ENCODE measurements around the gene GFY.

Gene GFY

DNA sequence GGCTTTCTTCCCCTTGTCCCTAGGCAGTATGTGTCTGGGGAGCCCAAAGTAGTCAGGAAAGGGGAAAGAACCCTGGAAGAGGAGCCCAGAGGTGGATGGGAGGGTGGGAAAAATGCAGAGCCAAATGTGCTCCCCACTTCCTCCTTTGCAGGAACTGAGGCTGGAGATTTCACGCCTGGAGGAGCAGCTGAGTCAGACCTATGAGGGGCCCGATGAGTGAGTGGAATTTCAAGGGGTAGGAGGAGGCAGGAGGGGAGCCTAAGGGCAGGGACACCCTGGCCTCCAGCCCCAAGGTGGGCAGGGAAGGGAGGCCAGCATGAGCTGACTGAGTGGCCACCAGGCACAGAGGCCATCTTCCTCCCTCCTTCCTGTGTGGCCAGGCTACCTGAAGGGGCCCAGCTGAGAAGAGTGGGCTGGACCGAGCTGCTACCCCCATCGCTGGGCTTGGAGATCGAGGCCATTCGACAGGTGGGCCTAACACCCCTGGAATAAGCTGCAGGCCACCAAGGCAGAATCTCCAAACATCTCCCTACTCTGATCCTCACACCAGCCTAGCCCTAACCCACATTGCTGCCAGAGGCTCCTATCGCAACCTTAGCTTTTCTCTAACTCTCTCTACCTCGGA is 16.3 kb upstream of the GFY start:
- DNase-seq: no peak

DNA sequence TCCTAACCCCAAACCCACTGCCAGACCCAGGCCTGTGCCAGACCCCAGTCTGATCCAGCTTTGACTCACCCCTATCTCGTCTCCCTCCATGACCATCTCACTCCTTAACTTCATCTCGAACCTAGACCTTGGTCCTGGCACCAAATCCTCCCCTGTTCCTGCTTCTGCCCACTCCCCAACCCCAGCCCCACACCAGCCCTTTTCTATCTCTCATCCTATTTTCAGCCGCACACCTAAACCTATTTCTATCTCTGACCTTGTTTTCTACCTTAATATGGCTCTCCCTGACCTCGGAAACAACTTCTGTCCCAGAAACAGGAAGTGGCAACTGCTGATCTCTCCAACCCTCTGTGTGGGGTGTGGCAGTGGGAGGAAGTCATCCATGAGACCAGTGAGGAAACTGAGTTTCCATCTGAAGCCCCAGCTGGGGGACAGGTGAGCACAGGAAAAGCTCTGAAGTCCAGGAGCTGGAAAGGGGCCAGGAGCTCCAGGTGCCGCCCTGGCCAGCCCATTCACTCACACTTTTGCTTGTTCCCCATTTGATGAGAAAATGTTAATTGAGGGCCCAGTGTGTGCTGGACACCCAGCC is 15.7 kb upstream of the GFY start:
- DNase-seq: no peak

DNA sequence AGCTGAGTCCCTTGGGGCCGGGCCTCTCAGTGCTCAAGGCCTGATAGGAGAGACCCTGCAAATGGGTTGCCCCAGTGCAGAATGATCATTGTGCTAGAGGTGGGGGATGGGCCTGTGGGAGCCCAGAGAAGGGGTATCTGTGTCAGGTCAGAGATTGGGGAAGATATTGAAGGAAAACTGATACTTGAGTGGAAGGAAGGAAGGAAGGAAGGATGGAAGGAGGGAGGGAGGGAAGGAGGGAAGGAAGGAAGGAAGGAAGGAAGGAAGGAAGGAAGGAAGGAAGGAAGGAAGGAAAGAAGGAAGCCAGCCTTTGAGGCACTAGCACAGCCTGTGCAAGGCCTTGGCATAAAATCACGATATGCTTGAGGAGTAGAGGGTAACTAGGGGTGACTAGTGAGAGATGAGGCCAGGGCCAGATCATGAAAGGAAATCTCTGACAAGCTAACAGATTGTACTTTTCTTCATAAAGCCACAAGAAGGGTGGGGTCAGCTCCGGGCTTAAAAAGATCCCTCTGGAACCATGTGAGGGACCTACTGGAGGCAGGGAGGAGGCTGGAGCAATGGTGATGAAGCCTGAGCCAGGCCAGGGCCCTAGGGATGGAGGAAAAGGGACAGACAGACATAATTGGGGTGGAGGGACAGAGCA is 13.4 kb upstream of the GFY start:
- DNase-seq: no peak

DNA sequence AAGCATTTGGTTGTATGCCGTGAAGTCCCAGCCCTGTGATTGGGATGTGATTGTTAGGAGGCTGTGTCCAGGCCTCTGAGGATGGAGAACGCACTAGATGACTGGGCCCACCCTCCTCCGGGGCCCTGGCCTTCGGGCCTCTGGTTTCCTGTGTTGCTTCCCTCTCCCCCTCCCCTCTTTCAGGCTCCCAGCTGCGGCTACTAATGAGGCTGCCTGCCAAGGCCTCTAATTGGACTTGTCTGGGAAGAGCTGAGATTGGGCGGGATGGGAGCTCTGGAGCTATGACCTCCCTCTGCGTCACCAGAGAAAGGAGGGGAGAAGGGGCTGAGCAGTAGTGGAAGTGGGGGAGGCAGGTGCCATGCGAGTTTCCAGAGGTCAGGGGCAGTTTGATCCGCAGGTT is 11.8 kb upstream of the GFY start:
- no peak for DNase-seq

DNA sequence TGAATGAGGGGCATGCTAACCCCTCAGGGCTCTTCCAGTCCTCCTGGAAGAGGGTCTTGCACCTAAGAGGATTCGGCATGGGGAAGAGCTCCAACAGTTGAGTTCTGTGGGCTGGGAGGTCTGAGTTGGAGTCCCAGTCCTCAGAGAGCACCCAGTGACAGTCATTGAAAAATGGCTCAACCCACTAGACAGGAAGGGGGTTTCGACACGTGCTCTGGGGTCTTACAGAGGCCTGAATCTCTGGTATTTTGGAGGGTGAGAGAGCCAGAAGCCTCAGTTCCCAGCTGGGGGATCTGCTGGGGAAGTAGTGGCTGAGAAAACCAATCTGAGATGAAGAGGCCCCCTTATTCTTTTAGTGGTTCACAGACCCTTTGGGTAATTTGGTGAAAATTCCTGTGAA is 10.9 kb upstream of the GFY start:
- DNase-seq: no peak

DNA sequence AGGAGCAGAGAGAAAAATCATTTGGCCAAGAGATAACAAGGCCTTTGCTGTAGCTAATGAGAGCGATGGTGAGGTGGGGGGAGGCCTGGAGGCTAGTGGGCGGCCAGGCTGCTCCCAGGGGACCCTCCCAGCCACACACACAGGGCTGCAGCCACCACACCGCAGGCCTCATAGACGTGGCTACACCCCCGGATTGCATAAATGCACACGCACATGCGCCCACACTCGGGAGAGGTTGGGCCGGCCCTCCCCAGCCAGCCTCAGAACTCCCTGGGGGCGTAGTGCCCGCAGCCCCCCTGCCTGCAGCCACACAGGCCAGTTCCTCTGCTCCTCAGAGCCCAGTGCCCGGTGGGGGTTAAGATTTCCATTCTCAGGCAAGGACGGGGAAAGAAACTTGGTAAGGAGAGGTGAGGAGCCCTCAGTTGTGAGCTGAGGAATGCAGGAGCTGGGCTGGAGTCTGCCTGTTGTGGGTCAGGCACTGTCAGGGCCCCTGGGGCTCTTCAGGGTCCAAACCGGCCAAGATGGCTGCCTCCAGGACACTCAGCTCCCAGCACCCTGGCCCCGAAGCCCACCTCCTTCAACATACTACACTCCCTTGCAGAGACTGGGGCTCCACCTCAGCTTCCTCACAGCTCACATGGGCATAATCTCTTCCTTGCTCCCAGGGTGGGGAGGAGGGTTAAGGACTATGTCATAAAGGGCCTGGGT is 9.9 kb upstream of the GFY start:
- no peak for DNase-seq

DNA sequence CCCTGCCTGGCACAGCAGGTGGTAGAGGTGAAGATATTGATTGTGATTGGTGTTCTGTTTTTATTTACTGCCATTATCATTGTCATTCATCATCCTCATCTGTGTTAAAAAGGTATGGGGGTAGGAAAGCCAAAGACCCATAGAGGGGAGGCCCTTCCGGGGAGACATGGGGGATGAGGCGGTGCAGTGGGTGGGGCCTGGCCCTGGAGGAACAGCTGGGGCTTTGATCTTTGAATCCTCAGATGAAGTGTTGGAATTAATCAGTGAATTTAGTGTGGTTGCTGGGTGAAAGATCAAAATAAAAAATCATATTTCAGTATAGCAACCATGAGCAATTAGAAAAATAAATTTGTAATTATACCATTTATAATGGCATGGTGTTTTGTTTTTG is 9.4 kb upstream of the GFY start:
- no peak for DNase-seq

DNA sequence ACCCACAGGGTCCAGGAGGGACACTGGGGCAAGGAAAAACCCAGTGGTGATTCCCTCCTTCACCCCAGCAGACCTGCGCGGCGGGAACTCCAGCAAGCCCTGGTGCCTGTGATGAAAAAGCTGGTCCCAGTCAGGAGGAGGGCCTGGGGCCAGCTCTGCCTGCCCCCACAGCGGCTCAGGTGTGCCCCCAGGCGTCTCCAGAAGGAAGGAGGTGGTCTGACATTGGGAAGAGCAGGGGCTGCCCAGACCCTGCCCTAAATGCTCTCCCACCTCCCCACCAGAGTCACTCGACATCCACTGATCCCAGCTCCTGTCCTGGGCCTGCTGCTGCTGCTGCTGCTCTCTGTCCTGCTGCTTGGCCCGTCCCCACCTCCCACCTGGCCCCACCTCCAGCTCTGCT is 8.1 kb upstream of the GFY start:
- DNase-seq: no peak

DNA sequence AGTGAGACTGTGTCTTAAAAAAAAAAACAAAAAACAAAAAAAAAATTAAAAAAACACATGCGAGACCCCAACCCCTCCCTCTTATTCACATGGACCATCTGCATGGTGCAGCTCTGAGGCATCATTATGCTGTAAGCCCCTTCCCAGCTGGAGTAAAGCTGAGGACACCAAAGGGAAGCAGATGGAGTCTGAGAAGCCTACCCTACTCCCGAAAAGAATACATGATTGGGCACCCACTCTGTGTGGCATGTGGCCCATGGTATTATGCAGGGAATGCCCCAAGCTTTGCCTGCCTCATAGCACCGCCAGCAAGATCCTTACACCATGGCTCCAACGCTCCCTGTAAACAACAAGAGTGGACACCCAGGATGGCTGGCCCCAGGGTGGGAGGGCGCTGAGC is 6.7 kb upstream of the GFY start:
- DNase-seq: no peak

DNA sequence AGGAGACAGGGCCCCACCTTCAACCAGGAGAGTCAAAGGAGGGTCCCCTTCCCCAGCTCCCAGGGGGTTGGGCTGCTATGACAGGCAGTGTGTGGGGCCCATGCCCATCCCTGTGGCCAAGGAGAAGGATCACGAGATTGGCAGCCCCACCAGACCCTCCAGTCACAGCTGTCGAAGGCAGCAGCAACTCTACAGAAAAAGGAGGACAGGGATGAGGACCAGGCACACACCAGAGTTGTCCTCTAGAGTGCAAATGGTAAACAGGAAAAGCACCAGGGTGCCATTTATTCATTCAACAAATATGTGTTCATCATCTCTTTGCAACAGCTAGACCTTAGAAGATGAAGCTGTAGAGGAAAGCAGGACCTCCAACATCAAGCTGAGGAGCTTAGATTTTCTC is 6.0 kb upstream of the GFY start:
- DNase-seq: no peak

DNA sequence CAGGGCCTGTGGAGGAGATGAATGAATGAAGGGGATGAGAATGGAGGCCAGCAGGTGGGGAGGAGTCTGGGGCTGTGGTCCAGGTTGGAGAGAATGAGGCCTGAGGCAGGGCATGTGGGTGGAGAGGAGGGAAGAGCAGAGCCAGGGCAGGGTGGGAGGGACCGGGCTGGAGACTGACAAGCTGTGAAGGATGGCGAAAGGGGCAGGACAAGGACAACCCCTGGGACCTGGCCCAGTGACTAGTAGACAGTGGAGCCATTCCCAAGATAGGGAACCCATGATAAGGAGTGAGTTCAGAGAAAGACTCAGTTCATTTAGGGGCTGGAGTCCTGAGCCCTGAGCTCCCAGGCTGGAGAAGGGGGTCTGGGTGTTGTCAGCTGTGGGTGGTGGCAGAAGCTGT is 5.0 kb upstream of the GFY start:
- DNase-seq: no peak

DNA sequence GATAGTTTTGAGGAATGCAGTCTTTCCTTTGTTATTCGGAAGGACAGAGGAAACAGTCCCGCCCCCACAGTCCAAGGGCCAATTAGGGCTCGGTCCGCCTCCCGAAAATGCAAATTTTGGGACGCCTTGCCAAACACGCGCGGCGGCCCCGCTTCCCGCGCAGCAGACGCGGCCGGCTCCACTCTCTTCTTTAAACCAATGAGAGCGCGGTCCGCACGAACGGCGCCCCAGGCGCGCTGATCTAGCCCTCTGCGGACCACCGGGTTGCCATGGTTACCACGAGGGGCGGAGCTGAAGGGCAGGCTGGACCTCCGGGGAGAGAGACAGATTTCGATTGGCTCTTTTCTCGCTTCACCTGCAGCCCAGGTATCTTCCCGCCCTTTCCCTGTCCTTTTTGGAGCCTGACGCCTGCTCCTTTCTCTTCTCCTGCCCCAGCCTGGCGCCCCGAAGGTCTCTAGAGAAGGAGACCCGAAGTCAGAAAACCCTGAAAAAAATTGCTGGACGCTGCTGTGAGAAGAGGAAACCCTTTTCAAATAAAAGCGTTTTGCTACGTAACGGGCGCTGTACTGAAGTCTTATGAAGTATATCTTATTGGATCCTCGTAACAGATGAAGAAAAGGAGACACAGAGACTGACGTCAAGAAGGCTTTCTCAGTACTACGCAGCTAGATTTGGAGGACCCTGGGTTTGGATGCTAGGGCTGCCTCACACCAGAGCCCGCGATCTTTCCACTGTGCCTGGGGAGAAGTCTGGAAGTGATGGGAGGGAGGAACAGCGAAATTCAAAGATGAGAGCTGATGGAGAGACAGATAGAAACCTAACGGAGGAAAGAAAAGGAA is 3.9 kb upstream of the GFY start:
- no peak for DNase-seq

DNA sequence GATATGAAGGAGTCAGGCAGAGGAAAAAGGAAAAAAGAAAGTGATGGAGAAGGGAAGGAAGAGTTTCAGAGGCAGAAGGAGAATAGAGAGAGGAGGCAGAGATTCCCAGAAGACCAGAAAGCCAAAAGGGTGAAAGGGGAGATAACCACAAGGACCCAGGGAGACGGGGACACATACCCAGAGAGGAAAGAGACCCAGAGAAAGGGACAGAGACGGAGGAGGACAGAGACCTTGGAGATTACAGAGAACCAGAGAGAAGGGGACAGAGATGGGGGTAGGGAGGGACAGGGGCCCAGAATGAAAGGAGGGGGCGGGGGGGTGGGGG is 3.3 kb upstream of the GFY start:
- DNase-seq: no peak

DNA sequence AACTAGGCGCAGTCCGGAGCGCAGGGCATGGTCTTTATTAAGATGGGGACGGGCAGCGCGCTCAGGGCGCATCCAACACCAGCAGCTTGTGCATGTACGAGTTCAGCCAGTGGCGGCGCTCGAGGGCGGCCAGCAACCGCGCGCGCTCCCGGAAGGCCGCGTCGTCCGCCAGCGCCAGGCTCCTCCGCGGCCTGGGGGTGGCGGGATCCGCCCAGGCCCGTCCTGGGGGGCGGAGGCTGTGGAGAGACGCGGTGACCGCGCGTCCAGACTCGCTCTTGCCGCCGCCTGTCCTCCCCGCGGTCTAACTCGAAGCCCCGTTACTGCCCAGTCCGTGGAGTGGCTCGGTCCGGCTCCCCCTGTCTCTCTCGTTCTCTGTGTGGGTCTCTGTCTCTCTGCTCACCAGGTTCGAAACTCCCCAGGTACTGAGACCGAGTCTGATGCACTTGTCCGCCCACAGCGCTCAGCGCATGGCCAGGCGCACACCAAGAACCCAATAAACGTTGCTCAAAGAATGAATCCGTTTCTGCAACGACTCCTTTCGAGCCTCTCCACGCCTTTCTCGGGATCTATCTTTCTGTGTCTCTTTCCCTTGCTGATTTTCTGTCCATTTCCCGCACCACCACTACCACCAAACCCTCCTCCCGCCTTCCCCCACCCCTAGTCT is 2.6 kb upstream of the GFY start:
- DNase-seq: peak; percentile 30

DNA sequence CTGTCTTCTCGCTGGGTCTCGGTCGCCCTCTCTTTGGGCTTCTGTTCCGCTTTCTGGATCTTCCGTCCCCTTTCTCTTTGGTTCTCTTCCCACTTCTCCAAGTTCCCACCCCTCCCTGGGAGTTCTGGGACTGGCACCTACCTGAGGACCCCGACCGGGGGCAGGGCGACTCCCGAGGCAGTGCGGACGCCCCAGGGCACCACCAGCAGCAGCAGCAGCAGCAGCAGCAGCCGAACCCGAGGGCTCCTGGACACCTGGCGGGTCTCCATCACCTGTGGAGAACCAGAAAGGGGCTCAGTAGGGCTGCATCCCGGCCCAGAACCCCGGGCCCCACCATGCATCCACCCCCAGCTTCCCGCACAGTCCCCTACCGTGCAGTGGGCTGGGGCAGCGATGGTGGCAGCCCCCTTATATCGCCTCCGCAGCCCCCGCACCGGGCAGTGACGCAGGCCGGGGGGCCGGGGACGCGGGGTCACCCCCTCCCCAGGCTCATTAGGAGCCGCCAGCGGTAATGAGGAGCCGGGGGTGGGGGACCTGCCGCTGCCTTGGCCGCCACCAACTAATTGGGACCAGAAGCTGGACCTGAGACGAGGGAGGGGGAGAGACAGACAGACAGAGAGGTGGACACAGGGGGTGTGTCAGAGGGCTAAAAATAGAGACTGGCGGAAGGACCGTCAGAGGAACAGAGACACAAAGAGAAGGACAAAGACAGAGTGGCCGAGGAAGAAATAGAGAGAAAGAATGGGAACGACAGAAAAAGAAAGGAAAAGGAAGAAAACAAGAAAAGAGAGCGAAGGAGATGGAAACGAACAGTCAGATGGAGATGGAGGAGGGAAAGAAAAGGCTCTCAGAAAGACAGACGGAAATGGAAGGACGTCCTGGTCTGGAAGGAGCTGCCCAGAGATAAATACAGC is 1.9 kb upstream of the GFY start, which contains the start of gene PTH2:
TSS of gene PTH2 (minus strand) at position 371 of the 914 bp plus-strand sequence. CDS start at position 269, 102 bp downstream.
- DNase-seq: no peak

DNA sequence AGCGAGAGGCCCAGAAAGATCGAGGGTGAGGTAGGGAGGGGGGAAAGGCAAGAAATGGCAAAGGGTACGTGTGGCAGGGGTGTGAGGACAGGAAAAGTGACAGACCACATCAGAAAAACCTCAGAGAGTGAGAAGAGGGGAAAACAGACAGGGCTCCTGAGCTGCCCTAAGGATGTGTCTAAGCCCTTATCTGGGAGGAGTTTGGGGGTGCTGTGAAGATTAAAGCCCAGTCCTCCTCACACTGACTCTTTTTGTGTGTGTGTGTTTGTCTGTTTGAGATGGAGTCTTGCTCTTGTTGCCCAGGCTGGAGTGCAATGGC is 1.2 kb upstream of the GFY start:
- DNase-seq: no peak

DNA sequence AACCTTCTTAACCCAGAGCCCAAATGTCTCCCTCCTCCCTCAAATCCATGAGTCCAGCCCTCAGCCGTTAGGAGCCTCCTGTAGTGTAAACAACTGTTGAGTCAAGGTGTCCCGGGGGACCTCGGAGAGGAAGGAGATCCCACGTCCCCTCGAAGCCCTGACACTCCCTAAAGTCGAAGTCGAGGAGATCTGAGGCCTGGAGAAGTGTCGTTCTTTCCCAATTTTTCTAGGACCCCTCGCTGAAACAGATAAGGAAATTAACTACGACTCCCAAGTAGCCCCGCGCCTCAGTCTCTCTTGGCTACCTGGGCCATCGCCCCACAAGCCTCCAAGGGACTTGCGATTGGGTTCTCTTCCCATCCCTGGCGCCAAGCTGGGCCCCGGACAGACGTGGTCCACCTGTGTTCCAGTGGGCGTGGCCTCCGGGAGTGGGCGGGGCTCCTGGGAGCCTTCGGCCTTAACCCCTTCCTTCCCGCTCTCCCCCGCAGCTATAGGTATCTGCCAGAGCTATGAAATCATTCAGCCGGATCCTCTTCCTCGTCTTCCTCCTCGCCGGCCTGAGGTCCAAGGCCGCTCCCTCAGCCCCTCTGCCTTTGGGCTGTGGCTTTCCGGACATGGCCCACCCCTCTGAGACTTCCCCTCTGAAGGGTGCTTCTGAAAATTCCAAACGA is 869 bp downstream of the GFY start:
- DNase-seq: no peak

DNA sequence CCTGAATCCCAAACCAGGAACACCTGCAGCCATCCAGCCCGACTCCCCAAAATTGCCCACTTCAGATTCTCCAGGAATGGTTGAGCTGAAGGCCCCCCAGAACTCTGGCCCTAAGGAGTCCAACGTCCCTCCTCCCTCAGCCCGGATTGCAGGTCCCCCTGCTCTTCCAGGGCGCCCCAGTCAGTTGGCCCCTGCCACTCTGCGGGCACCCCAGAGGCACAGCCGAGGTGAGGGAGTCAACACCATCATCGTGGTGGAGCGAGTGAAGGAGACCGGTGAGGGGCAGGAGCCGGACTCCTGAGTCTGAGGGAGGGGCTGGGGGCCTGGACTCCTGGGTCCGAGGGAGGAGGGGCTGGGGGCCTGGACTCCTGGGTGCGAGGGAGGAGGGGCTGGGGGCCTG is 2.2 kb downstream of the GFY start:
- no peak for DNase-seq

DNA sequence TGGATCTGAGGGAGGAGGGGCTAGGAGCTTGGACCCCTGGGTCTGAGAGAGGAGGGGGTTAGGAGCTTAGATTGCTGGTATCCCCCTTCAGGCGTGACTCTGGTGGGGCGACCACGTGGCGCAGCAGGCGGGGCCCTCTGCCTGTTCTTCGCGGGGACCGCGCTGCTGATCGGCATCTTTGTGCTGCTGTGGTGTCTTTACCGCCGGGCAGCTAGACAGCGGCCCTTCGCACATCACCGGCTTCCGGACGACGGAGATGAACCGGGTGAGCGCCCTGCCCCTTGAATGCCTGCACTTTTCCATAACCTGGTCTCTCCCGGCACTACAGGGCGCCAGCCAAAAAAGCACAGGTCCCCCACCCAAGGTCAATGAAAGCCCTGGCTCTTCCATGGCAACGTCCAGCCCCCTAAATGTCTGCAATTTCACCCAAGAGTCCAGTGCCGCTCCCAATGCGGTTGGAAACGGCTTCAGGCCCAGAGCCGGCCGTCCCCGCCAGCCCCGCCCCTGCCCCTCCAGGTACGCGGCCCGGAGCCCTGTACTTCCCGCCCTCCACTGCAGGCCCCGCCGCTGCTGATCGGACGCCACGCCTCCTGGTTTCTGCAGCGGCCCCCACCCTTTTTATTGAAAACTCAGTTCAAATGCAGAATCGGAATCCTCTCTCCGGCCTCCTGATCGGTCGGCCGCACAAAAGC is 2.8 kb downstream of the GFY start:
- DNase-seq: no peak
